Measurements from ENCODE around the gene LILRA2.
"Not testable (repeated sequence)": the region's sequence is repeated elsewhere in the genome, so short reads cannot be mapped to it uniquely, and the experiment has no call there.

LILRA2 gene

DNA sequence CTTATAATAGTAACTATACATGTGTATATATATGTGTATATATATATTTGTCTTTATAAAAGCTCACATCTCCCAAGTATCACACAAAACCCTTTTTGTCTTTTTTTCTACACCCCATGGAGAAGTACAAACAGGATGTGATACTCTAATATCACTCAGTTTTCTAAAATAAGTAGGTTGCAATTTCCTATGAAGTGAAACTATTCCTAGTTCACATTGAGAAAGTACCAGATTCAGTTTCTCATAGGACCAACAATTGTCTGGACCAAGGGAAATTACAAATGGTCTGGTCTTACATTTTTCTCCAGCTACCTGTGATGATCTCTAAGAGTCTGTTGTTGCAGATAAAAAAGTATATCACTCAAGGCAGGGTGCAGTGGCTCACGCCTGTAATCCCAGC is 38.8 kb downstream of the LILRA2 start:
- DNase-seq: no peak

DNA sequence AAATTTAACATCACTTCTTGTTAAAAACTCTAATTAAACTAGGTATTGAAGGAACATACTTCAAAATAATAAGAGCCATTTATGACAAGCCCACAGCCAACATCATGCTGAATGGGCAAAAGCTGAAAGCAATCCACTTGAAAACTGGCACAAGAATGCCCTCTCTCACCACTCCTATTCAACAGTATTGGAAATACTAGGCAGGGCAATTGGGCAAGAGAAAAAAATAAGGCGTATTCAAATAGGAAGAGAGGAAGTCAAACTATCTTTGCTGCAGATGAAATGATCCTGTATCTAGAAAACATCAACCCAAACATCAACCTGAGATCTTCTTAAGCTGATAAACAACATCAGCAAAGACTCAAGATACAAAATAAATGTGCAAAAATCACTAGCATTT is 41.1 kb downstream of the LILRA2 start:
- no peak for DNase-seq

DNA sequence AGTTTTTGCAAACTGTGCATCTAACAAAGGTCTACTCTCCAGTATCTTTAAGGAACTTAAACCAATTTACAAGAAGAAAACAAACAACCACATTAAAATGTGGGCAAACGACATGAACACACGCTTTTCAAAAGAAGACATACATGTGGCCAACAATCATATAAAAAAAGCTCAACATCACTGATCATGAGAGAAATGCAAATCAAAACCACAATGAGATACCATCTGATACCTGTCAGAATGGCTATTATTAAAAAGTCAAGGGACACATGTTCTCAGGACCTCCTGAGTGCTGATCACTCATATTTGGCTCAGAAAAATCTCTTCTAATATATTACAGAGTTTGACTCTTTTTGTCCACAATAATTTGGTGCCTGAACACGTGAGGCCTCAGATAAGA is 42.5 kb downstream of the LILRA2 start:
- no peak for DNase-seq

DNA sequence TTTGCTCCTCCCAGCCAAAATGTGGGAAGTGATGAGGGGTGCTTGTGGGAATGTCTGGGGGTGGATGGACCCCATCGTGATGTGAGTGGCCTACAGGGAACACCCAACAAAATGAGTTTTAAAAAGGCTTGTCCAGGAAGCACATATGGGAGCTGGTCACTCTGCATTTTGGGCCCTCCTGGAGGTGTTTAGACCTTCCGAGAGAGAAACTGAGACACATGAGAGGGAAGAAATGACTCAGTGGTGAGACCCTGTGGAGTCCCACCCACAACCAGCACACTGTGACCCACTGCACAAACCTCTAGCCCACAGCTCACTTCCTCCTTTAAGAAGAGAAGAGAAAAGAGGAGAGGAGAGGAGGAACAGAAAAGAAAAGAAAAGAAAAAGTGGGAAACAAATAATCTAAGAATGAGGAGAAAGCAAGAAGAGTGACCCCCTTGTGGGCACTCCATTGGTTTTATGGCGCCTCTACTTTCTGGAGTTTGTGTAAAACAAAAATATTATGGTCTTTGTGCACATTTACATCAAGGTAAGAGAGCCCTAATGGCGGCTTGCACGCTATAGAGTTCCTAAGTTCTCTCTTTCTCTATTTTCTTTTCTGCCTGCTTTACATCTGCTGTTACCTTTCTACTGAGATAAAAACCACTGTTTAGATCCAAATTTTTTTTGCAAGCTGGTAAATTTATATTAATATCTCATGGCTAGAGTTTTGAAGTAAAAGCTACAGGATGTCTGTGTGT is 43.4 kb downstream of the LILRA2 start:
- DNase-seq: no peak

DNA sequence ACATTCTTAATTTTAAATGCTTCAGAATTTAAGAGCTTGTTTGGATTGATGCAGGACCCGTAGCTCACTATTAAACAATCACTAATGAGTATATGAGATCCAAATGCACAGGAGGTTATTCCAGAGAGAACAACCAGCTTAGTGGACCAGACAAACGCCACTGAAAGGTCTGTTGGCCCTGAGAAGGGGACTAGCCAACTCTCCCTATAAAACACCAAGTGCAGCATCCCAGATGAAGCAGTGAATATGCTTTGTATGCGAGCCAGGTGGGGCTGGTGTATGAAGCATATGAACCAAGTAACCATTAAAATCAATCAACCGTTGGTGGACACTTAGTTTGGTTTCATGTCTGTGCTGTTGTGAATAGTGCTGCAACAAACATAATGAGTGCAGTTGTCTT is 46.9 kb downstream of the LILRA2 start:
- no peak for DNase-seq

DNA sequence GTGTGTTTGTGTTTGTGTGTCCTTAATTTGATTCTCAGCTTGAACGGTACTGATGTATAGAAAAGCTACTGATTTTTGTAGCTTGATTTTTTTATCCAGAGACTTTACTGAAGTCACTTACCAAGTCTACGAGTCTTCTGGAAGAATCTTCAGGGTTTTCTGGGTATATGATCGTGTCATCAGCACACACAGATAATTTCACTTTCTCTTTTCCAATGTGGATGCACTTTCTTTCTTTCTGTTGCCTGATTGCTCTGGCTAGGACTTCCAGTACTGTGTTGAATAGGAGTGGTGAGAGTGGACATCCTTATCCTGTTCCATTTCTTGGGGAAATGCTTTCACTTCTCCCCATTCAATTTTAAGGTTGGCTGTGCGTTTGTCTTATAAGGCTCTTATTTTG is 48.8 kb downstream of the LILRA2 start:
- no peak for DNase-seq

DNA sequence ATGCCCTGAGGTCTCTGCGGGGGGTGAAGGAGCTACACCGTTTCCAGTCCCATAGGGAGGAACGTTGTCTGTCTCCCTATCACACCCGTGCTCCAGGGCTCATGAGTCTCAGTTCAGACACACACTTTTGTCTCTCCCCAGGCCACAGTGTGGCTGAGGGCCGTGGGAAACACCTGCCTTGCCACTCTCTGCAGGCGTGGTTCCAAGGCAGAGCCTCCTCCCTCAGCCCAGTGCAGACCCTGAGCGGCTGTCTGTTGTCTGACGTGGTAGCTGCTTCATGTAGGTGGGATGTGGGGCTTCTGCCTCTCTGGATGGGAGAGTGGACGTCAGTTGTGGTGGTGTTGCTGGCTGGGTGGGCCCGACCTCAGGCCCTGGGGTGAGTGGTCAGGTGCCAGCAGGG is 50.6 kb downstream of the LILRA2 start:
- DNase-seq: not testable (repeated sequence)

DNA sequence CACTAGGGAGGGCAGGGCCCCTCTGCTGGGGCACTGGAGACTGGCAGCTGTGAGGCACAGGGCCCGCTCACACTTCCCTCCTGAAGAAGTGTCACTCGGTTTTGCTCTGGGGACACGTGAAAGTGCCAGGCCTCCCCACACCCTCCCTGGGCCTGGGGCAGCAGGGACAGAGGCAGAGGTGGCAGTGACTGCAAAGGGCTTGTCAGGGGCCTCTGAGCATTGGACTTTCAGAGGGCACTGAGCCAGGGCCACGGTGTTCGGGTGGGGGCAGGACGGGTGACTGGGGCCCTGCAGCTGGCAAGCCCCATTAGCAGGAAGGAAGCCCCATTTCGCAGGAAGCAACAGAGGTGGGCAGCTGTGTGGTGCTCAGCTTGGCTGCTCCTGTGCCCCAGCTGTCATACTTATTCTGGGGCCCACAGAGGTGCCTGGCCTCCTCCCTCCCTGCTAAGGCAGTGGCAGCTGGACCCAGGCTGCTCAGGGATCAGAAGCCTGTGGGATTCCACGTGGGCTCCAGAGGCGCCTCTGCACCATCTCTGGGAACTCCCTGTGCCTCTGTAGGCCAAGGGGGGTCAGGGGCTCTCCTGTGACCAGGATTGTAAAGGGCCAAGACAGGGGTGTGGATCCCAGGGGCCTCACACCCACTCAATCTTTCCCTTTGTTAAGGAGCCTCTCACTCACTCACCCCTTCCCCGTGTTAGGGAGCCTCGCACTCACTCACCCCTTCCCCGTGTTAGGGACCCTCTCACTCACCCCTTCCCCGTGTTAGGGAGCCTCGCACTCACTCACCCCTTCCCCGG is 51.5 kb downstream of the LILRA2 start:
- not testable (repeated sequence) for DNase-seq

DNA sequence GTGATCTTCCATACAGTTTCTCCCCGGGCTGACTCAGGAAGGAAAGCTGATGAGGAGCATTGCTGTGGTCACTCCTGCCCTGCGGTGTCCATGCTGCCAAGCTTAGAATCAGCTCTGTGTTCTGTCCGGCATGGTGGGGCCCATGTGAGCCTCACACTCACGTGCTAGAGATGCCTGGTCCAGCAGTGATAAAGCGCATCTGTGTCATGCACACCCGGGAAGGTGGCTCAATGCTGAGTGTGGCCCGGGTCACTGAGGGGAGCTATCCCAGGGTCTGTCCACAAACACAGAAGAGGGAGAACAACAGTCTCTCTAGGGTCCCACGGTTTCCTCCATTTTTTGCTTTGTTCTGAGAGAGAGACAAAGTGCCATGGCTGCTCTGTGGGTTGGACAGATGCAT is 53.2 kb downstream of the LILRA2 start:
- no peak for DNase-seq

DNA sequence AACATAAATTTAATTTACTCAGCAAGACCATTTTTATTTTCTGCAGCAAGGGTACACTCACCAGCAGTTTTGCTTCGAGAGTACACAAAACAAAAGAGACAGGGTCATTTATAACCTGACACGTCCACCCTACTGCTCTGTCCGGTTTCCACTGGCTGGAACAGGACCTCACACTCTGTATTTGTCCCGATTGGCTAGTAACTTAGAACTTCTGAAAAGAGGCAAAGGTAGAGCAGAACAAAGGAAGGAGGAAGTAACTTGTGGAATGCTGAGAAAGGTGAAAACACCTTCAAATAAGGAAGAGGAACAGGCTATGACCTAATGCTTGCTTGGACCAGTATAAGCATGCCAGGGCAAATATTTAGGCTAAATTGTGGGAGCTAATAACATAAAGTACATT is 54.3 kb downstream of the LILRA2 start:
- not testable (repeated sequence) for DNase-seq

DNA sequence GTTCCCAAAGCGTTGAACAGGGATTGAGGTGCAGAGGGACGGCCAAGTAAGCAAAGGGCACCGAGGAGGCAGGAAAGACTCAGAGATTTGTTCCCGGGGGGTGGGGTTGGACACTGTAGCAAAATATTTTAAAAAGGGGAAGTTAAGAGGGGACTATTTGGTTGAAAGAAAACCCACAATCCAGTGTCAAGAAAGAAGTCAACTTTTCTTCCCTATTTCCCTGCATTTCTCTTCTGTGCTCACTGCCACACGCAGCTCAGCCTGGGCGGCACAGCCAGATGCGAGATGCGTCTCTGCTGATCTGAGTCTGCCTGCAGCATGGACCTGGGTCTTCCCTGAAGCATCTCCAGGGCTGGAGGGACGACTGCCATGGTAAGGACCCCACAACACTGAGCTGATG is 56.7 kb downstream of the LILRA2 start, which contains the start of gene LILRB1:
Gene LILRB1 (plus strand): TSS at position 223 of the 400 bp plus-strand sequence. CDS start 590 bp downstream, outside the sequence.
- DNase-seq: not testable (repeated sequence)

DNA sequence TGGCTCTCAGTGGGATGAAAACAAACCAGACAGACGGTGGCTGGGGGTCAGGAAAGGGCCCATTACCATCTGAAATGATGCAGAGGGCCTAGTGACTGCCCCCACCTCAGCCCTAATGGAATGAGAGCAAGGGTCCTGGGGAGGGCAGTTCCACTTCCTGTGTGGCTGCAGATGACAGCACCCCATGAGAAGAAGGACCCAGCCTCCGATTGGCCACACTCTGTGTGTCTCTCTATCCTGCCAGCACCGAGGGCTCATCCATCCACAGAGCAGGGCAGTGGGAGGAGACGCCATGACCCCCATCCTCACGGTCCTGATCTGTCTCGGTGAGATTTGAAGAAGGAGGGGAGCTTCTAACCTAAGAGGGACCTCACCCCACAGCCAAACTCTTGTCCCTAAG is 57.2 kb downstream of the LILRA2 start:
- DNase-seq: no peak

DNA sequence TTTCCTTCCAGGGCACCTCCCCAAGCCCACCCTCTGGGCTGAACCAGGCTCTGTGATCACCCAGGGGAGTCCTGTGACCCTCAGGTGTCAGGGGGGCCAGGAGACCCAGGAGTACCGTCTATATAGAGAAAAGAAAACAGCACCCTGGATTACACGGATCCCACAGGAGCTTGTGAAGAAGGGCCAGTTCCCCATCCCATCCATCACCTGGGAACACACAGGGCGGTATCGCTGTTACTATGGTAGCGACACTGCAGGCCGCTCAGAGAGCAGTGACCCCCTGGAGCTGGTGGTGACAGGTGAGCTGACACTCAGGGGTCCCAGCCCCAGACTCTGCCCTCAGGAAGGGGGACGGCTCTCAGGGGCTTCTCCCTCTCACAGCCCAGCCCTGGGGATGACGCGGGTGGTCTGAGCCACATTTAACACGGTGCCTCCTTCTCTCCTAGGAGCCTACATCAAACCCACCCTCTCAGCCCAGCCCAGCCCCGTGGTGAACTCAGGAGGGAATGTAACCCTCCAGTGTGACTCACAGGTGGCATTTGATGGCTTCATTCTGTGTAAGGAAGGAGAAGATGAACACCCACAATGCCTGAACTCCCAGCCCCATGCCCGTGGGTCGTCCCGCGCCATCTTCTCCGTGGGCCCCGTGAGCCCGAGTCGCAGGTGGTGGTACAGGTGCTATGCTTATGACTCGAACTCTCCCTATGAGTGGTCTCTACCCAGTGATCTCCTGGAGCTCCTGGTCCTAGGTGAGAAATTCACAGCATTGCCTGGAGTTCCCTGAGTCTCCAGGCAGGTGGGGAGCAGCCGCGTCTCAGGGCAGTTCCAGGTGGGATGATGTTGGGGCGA is 58.1 kb downstream of the LILRA2 start:
- DNase-seq: not testable (repeated sequence)

DNA sequence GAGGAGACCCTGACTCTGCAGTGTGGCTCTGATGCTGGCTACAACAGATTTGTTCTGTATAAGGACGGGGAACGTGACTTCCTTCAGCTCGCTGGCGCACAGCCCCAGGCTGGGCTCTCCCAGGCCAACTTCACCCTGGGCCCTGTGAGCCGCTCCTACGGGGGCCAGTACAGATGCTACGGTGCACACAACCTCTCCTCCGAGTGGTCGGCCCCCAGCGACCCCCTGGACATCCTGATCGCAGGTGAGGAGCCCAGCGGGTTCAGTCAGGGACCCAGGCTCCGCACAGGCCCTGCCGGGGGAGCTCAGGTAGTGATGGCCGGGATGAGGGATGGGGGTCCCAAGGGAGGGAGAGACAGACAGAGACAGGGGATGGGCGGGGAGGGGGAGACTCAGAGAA is 58.9 kb downstream of the LILRA2 start:
- DNase-seq: not testable (repeated sequence)

DNA sequence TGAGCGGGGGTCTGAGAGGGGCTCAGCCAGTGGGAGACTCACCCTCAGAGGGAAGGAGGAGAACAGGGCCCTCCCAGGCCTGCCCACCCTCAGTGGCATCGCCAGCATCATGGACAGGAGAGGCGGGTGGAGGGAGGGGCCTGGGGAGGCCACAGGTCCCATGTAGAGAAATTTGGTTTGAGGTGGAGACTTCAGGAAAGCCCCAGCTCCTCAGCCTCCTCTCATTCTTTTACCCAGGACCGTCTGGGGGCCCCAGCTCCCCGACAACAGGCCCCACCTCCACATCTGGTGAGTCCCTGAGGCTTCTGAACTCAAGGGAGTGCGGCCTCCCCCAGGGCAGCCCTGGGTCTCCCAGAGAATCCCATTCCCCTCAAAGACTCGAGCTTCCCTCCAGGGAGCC is 59.8 kb downstream of the LILRA2 start:
- DNase-seq: no peak

DNA sequence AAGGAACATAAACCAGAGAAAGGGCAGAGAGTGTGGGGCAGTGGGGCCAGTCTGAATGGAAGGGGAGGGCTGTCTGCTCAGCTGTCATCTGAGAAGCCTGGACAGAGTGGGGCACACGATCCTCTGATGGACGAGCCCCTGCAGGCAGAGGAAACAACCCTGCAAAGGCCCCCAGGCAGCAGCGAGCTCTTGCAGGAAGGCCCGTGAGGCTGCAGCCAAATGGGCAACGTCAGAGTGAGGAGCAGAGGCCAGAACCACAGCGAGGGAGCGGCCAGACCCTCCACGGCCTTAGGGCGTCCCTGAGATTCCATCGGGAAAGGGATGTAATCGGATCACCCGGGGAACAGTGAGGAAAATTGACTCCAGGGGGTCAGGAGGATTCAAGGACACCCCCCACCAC is 62.5 kb downstream of the LILRA2 start:
- not testable (repeated sequence) for DNase-seq

DNA sequence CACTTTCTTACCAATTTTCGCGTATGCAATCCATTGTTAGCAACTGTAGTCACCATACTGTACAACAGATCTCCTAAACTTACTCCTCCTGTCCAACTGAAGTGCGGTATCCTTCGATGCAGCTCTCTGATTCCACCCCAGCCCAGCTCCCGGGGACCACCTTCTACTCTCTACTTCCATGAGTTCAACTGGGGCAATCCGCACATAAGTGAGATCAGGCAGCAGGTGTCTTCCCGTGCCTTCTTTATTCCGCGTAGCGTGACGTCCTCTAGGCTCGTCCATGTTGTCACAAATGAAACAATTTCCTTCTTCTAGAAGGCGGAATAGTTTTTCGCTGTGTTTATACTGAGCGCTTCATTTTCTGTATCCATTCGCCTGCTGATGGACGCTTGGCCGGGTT is 65.1 kb downstream of the LILRA2 start:
- no peak for DNase-seq

All from T-helper 9 cell (primary cell).